Non-pigmented ciliary epithelial cell (primary cell): Measurements from ENCODE around the gene GDI2.
"Not testable (repeated sequence)": the region's sequence is repeated elsewhere in the genome, so short reads cannot be mapped to it uniquely, and the experiment has no call there.

ENCODE experiments used
- DNase-seq: peaks from one replicate; pipeline ENCODE4 v3.0.0-alpha.2; 2010; ENCODE audit warnings: low read depth

The GDI2 gene

DNA sequence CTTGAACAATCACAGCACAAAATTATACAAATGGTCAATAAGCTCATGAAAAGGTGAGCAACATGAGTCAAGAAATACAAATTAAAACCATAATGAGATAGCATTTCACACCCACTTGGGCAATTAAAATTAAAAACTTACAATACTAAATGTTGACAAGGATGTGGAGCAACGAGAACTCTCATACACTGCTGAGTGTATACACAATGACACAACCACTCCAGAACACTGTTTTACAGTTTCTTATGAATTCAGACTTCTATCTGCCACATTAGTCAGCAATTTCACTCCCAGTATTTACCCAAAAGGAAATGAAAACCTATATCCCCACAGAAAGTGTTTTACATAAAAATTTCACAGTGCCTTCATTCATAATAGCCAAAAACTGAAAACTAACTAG is 31.1 kb downstream of the GDI2 start:
- no peak for DNase-seq

DNA sequence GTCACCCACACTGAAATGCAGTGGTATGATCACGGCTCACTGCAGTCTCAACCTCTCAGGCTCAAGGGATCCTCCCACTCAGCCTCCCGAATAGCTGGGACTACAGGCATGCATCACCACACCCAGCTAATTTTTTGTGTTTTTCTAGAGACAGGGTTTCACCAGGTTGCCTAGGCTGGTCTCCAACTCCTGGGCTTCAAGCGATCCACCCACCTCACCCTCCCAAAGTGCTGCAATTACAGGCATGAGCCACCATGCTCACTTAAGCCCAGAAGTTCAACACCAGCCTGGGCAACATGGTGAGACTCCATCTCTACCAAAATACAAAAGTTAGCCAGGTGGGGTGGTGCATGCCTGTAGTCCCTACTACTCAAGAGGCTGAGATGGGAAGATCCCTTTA is 33.5 kb downstream of the GDI2 start:
- DNase-seq, result no peak

DNA sequence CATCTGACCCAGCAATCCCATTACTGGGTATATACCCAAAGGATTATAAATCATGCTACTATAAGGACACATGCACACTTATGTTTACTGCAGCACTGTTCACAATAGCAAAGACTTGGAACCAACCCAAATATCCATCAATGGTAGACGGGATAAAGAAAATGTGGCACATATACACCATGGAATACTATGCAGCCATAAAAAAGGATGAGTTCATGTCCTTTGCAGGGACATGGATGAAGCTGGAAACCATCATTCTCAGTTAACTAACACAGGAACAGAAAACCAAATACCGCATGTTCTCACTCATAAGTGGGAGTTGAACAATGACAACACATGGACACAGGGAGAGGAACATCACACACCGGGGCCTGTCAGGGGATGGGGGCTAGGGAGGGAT is 35.5 kb downstream of the GDI2 start:
- not testable (repeated sequence) for DNase-seq

DNA sequence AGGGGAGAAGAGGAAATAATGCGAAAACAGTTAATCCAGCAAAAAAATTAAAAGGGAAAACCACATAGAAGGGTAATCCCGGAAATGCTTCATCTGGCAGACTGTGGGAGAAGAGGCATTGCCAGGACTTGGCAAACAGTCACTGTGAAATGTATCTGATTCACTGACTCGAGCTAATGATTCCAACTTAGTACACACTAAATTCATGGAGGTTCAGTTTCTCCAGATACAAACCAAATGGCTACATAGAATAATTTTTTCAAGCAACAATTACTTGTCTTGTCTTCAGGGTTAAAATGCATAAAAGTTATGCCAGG is 36.4 kb downstream of the GDI2 start:
- no peak for DNase-seq

DNA sequence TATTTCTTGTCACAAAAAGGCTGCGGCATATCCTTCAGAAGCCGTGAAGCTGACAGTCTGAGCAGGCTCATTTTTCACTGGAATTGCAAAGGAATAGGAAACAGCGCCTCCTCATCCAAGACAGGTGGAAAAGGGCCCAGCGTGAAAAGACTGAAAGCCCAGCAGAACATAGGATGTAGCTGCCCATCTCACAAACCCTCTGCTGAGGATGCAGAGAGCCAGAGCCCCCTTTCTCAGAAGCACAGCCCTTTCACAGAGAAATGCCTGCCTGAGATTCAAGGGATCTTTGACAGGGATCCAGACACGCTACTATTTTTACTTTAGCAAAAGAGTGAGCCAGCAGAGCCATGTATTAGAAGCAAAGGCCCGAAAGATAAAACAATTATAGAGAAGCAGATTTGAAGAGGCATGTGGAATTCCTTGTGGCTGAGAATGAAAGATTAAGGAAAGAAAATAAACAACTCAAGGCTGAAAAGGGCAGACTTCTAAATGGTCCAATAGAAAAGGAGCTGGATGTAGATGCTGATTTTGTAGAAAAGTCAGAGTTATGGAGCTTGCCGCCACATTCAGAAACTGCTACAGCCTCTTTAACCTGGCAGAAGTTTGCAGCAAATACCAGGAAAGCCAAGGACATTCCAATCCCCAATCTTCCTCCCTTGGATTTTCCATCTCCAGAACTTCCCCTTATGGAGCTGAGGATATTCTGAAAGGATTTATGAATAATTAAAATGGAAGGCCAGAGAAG is 36.9 kb downstream of the GDI2 start:
- no peak for DNase-seq

DNA sequence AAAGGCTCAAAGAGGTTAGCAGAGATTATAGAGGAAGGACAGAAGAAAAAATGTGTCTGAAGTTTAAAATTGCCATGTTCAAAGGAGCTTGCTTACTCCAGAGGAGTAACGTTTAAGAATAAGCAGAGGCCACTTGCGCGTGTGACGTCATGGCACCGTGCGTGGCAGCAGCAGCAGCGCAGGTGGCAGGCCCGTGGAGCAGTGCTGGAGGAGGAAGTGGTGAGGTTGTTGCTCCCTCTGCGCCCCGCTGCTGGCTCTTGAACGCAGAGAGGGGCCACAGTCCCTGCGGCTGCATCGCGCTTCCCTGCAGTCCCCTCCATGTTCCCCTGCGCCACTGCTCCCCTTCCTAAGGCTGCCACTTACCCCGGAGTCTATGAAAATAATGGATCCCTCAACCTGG is 37.5 kb downstream of the GDI2 start:
- no peak for DNase-seq

DNA sequence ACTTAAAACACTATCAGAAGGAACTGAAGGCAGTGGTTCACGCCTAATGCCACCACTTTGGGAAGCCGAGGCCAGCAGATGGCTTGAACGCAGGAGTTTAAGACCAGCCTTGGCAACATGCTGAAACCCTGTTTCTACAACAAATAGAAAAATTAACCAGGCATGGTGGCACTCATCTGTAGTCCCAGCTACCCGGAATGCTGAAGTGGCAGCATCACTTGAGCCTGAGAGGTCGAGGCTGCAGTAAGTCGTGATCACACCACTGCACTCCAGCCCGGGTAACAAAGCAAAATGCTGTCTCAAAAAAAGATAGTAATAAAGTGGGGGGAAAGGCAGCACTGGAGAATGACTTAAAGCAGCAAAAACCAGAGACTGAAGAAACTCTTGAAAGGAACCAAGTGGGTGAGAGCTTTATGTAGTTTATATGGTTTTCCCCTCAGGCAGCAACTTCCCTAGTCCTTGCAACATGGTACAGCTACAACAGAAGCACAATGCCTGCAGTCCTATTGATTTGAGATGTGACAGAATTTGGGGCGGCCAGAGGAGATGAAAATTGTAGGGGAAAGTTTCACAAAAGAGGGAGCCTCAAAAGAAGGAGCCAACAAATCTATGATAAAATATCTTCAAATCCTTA is 38.1 kb downstream of the GDI2 start:
- DNase-seq, result no peak

DNA sequence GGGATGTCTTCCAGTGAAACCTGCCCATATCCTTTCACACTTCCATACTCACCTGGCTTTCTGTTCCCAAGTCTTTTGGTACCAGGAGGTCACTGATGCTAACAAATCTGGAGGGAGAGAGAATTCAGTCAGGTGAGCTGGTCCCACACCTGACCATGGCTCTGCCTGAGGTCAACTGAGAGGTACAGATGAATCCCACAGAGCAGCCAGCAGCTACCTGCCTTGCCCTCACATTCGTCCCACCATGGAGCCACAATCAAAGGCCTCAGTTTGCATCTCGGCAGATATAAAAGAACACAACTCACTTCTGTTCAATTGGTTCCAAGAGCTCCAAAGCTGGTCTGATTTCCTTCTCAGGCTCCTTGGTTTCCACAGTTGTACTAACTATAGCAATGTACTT is 47.0 kb downstream of the GDI2 start:
- DNase-seq, result no peak

DNA sequence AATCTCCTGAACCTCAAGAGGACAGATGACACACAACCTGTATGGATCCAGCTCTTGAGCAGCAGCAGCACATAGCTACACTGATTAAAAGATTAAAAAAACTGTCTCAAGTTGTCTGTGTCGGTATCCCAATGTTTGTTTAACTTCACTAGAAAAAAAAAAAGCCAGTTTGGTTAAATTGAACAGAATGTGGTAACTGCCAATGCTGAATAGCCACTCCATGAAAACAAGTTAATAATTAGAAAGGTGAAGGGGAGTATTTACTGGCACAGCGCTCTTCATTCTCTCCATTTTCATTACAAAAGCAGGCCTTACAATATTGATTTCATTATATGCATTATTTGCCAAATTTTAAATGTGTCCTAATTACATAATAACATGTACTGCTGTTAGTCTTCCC is 47.6 kb downstream of the GDI2 start:
- no peak for DNase-seq

DNA sequence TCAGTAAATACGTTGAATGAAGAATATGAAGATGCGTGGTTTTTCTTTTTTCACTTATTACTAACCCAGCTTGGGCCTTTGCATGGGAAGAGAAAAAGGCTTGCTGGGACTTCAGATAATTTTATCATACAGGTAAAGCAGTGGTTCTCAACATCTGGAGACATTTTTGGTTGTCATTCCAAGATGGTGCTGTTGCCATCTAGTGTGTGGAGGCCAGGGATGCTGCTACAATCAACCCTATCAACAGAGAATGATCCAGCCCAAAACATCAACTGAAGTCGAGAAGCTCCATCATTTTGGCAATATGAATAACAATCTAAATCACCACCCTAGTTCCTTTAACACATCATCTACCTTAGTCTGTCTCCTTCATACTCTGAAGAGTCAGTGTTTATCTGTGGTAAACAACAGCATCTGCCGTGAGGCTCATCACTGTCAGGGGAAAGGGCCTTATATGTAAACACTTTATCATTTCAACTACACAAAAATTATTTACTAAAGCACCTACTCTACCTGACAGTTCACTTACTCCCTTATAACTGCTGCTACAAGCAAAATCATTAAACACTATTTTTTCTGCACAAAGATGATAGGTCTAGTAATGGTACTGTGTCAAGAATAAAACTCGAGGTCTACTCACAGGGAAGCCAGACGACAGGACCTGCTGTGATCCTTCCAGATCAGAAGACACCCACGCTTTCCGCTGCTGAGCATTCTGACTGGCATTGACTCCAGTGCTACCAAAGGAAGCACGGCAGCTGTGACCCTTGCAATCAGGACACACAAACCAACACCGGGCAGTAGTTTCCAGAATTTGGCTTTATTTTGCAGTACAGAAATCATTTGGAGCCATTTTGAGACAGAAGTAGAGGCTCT is 48.6 kb downstream of the GDI2 start:
- no peak for DNase-seq

DNA sequence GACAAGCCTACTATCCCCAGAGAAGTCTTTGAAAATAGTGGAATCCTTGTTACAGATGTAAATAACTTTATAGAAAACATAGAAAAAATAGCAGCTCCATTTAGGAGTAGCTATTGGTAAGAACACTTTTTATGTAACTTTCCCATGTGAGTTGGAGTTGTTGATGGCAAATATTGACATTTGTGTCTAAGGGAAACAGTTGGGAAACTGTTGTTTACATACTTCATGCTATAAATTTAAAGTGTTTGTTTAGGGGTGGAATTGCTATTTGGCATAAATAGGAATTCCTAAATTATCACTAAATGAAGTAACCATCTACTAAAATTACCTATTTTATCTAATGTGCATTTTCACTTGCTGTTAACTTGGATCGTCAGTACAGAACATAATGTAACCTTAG is 50.7 kb downstream of the GDI2 start:
- DNase-seq, result no peak

DNA sequence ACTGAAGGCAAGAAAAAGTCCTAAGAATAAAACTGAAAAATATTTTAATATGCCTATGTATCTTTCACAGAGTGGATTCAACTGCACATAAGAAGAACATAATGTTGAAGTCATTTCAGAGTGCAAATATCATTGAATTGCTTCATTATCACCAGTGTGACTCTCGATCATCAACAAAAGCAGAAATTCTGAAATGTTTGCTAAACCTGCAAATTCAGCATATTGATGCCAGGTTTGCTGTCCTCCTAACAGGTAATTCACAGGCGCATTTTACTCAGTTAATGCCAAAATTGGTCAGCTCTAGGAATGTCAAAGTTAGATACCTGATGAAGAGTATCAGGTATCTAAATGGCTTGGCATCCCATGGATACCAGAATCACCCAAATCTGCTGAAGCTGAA is 52.0 kb downstream of the GDI2 start:
- no peak for DNase-seq

DNA sequence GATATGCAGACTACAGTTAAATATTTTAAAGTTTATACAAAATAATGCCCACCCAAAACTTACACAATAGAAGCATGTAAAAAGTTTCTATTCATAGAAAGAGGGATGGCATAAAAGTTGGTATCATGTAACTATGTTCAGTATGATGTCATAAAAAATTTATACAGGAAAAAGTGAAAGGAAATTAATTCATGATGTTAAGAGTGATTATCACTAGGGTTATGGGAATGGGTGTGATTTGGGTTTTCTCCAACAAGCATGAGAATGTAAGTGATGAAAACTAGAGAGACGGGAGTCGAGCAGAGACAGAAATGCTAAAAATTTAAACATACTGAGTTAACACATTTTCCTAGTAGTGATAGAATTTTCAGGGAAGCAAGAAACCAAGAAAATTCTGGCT is 52.7 kb downstream of the GDI2 start:
- no peak for DNase-seq

DNA sequence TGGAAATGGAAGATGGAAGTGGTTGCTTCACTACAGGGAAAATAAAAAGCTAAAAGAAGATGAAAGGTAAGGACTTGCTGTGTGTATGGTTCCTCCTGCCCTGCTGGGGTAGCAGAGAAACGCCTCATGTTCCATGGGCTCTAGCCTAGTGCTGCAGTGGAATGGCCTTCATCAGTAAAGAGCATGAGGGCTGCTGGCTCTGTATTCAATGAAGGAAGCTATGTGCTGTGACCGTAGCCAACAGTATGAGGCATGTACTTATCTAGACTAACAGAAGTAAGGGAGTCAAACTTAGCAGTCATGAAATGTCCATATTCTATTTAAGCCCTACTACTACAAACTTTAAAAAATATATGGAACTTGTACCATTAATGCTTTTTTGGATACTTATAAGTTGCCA is 54.3 kb downstream of the GDI2 start:
- DNase-seq, result no peak

DNA sequence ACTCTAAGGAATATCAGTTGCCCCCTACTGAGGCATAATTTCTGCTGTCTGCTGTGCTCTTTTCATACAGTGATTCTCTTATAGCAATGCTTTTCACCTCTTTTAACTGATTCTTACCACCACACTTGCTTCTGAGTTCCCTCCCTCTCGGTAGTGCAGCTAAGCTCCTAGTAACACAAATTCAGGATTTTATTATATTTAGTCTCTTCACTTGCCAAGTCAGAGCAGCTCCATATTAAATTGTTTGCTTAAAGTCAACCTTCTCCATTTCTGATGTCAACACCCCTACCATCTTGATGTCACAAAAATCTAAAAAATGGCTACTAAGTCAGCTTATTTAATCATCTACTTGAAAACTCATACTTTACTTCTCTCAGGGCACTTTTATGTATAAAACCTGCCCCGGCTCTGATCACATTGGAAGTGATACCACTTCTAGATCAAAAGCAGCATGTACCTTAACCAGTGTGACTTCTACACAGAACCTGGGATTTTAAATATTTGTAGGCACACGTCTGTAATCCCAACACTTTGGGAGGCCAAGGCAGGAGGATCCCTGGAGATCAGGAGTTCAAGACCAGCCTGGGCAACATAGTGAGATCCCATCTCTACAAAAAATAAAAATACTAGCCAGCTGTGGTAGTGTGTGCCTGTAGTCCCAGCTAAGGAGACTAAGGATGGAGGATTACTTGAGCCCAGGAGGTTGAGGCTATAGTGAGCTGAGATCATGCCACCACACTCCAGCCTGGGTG is 55.3 kb downstream of the GDI2 start:
- no peak for DNase-seq

DNA sequence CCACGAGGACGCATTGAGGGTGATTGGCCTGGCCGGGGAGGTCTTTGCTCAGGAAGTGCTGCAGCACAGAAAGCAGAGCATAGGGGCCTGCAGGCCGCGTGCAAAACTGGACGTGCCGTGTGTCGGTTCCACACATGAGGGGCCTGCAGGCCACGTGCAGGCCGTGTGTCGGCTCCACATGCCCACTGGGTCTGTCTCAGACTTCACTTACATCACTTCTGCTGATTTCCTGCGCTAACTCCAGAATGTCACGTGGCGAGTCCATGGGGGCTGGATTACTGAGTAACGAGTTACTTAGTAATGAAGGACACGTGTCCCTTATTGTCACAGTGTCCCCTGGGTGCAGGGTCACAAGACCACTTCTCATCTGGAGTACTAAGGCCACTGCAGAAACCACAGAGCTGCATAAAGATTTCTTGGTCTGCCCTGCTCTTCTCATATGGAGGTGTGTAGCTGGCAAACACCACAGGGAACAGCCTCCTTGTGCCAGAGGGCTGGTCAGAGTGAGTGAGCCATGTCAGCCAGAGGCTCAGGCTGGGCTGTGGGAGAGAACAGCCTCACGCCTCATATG is 60.8 kb downstream of the GDI2 start:
- DNase-seq, result no peak

DNA sequence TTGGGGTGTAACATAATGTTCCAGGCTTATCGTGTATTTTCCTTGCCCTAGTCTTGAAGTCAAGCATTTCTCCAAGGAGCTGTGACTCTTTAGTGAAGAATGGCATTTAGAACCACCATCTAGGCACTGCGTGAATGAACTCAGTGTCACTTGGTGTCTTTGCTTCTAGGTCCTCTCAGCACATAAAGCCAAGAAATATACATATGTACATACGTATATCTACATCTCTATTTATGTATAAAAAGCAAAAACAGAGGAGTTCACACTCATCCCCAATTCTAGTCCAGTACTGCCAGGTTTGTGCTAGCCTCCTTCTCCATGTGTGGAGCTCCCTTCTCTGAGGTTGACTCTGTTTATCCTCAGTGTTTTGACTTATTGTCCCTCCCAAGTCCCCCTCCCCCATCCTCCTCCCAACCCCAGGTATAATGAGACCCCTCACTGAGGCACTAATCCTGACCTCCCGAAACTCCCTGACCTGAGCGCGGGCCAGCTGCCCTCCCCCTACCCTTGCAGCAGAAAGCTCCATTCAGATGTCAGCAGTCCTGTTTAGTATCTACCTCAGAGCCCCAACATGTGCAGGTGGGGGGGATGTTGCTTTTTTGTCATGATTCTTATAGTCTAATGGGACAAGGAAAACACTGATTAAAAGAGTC is 61.5 kb downstream of the GDI2 start:
- DNase-seq, result no peak

DNA sequence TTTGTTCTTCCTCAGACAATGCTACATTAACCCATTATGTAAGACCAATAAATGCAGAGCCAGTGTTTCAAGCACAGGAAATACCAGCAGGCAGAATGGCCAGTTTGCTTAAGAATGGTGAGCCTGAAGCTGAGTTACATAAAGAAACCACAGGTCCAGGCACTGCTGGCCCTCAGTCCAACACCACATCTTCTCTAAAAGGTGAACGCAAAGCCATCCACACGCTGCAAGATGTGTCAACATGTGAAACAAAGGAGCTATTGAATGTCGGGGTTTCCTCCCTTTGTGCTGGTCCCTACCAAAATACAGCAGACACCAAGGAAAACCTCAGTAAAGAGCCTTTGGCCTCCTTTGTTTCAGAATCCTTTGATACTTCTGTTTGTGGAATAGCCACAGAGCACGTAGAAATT is 64.8 kb downstream of the GDI2 start:
- no peak for DNase-seq

DNA sequence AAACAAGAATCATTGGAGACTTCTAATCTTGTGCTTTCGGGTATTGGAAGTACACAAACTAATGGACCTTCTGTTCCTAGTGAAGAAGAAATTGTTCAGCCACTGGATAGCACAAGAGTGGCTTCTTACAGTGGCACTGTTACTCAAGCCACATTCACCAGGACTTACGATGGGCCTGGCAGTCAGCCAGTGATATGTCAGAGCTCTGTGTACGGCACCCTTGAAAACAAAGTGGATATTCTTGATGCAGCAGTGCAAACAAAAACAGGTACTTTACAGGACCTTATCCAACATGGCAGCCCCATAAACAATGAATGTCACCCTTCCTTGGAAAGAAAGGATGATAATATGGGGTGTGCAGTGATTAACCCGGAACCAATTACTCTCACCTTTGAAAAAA is 67.0 kb downstream of the GDI2 start:
- DNase-seq, result no peak

DNA sequence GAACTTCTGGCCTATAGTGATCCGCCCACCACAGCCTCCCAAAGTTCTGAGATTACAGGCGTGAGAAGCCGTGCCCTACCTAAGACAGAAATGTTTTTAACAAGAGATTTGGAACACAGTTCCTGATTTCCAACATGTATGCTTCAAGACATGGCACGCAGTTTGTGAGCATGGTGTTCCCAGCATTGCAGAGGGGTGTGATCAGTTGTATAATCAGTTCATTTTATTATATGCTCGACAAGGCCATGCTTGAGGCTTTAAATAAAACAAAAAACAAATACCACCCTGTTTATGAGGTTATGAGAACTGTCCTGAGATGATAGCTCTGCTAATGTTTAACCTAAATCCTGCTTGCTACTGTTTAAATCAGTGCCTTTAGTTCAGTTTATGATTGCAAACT is 68.4 kb downstream of the GDI2 start:
- no peak for DNase-seq

DNA sequence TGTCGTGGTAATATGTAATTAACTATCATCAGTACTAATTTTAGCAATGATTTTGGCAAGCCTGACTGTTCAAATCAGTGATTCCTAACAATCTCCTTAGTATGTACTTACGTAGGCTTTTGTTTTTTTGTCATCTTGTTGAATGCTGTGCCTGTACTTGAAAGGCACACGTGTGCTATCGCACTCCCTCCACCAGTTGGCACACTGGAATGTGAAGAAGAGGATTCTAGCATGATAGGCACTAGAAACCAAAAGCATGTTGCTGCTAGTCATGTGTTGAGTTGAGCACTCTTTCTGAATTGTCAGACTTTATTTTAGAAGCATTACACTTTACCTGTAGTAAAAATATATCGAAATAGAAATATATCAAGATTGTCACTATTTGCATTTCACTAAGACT is 69.5 kb downstream of the GDI2 start:
- DNase-seq, result no peak

DNA sequence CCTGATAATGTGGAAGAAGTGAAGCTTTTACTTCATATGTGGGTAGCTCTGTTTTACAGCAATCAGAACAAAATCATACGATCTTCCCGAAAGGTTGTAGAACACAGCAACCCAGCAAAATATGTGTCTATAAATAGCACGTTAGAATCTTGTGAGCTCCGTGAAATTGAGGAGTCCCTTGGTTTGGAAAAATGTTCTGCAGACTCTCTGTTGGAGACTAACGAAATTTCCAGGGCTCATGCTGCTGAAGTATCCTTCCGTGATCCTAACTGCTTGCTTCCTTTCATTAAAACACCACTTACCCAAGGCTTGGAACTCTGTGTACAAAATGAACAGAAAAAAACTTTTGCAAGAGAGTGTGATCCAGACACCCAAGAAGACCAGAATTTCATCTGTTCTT is 71.1 kb downstream of the GDI2 start:
- no peak for DNase-seq
